IMR-90 (cell line): Measurements from ENCODE around the gene MDM1. TPM values are rescaled to one million over a fixed set of nuclear protein-coding genes. Genes with fewer than 3 reads are reported as not detected.
A peak's percentile ranks its signal among the peaks of the same experiment; 100 is the strongest.

ENCODE experiments used
- ATAC-seq: fragments of 200-7000 bp; cut with Tn5 transposase; 2 replicates; pipeline ENCODE4 v1.9.1; 2020; ENCODE audit warnings: low read depth, mild to moderate bottlenecking, moderate library complexity
- BruUV-seq: library from RNA; stranded (reverse); fragments of 400-500 nt; replicated peaks from 2 replicates; lab custom pipeline; 2021; lab: Mats Ljungman, UMichigan
- CTCF ChIA-PET: fragments of 300-600 bp; formaldehyde crosslinking; extraction: SDS; loops from one replicate; lab custom pipeline; 2021; ENCODE audit warnings: antibody characterized with exemption; lab: Yijun Ruan, JAX
- POLR2A ChIA-PET: fragments of 300-600 bp; sonication (Branson Sonifier 250); formaldehyde crosslinking; loops from one replicate; lab custom pipeline; 2022; ENCODE audit warnings: antibody characterized with exemption; ENCODE audit not compliant: unreplicated experiment; lab: Charles Lee
- DNase-seq: peaks from one replicate; pipeline ENCODE4 v3.0.0; 2013
- H2AFZ ChIP-seq: replicated peaks from 2 replicates; pipeline ENCODE3; 2013; ENCODE audit warnings: low read length, mild to moderate bottlenecking; ENCODE audit not compliant: poor library complexity
- H2AK5ac ChIP-seq: 2 replicates; pipeline ENCODE4 v1.6.1; 2013; ENCODE audit warnings: low read depth, low read length, inconsistent platforms
- H2AK9ac ChIP-seq: replicated peaks from 2 replicates; pipeline ENCODE3; 2013; ENCODE audit warnings: mild to moderate bottlenecking, low read depth, low read length, moderate library complexity; ENCODE audit not compliant: poor library complexity
- H2BK120ac ChIP-seq: 2 replicates; pipeline ENCODE4 v1.6.1; 2013; ENCODE audit warnings: low read depth, low read length, inconsistent platforms
- H2BK15ac ChIP-seq: 3 replicates; pipeline ENCODE4 v1.6.1; 2013; ENCODE audit warnings: low read depth, low read length, inconsistent platforms
- H2BK20ac ChIP-seq: 2 replicates; pipeline ENCODE4 v1.6.1; 2013; ENCODE audit warnings: low read depth, mild to moderate bottlenecking, inconsistent platforms, low read length, moderate library complexity
- H2BK5ac ChIP-seq: 2 replicates; pipeline ENCODE4 v1.6.1; 2013; ENCODE audit warnings: mild to moderate bottlenecking, low read depth, low read length, inconsistent platforms; ENCODE audit not compliant: poor library complexity, severe bottlenecking
- H3K14ac ChIP-seq: replicated peaks from 2 replicates; pipeline ENCODE4 v1.6.1; 2013; ENCODE audit warnings: low read depth, low read length, inconsistent platforms
- H3K18ac ChIP-seq: 2 replicates; pipeline ENCODE4 v1.6.1; 2013; ENCODE audit warnings: low read depth, low read length, control low read depth
- H3K23ac ChIP-seq: 2 replicates; pipeline ENCODE4 v1.6.1; 2013; ENCODE audit warnings: low read depth, low read length, inconsistent platforms
- H3K27ac ChIP-seq: 2 replicates; pipeline ENCODE4 v1.5.1; 2013; ENCODE audit warnings: mild to moderate bottlenecking, control low read depth, low read length; ENCODE audit not compliant: insufficient read depth
- H3K27me3 ChIP-seq: 2 replicates; pipeline ENCODE4 v1.6.1; 2013; ENCODE audit warnings: low read length; ENCODE audit not compliant: control insufficient read depth, insufficient read depth
- H3K36me3 ChIP-seq: 2 replicates; pipeline ENCODE4 v1.6.1; 2013; ENCODE audit warnings: low read length, mixed read lengths; ENCODE audit not compliant: control insufficient read depth, insufficient read depth
- H3K4ac ChIP-seq: 2 replicates; pipeline ENCODE4 v1.6.1; 2013; ENCODE audit warnings: low read depth, low read length, inconsistent platforms
- H3K4me1 ChIP-seq: 2 replicates; pipeline ENCODE4 v1.6.1; 2013; ENCODE audit warnings: low read length, mixed read lengths; ENCODE audit not compliant: control insufficient read depth, insufficient read depth
- H3K4me2 ChIP-seq: 2 replicates; pipeline ENCODE4 v1.6.1; 2013; ENCODE audit warnings: low read depth, mild to moderate bottlenecking, control low read depth, low read length, moderate library complexity
- H3K4me3 ChIP-seq: 2 replicates; pipeline ENCODE4 v1.5.1; 2013; ENCODE audit warnings: low read depth, mild to moderate bottlenecking, control low read depth, low read length, moderate library complexity; ENCODE audit not compliant: insufficient read depth
- H3K56ac ChIP-seq: 2 replicates; pipeline ENCODE4 v1.6.1; 2013; ENCODE audit warnings: low read length, inconsistent platforms; ENCODE audit not compliant: insufficient read depth; ENCODE audit errors: extremely low read depth
- H3K79me1 ChIP-seq, 2 experiments: 2 replicates each; pipeline ENCODE4 v1.6.1; 2013; ENCODE audit warnings: low read length in 2 of 2, inconsistent platforms in 1 of 2, low read depth in 1 of 2
- H3K9ac ChIP-seq: 2 replicates; pipeline ENCODE4 v1.6.1; 2013; ENCODE audit warnings: low read depth, low read length, control low read depth
- H3K9me1 ChIP-seq: 2 replicates; pipeline ENCODE4 v1.6.1; 2013; ENCODE audit warnings: low read length, inconsistent platforms; ENCODE audit not compliant: insufficient read depth
- H3K9me3 ChIP-seq: 2 replicates; pipeline ENCODE4 v1.6.1; 2013; ENCODE audit warnings: low read length; ENCODE audit not compliant: control insufficient read depth, insufficient read depth
- H4K20me1 ChIP-seq: 2 replicates; pipeline ENCODE4 v1.6.1; 2013; ENCODE audit warnings: low read length, inconsistent platforms; ENCODE audit not compliant: insufficient read depth
- H4K5ac ChIP-seq: 2 replicates; pipeline ENCODE4 v1.6.1; 2013; ENCODE audit warnings: mild to moderate bottlenecking, low read depth, low read length, control low read depth
- H4K8ac ChIP-seq, 2 experiments: 2 replicates each; pipeline ENCODE4 v1.6.1; 2013; ENCODE audit warnings: low read depth in 2 of 2, low read length in 2 of 2, control low read depth in 1 of 2, inconsistent platforms in 1 of 2
- H4K91ac ChIP-seq: 2 replicates; pipeline ENCODE4 v1.6.1; 2013; ENCODE audit warnings: low read depth, low read length, inconsistent platforms; ENCODE audit not compliant: insufficient read depth
- BHLHE40 ChIP-seq: fragments of 150-350 bp; IDR thresholded peaks from 2 replicates; pipeline ENCODE4 v1.6.1; 2016; ENCODE audit warnings: mild to moderate bottlenecking, low read depth, low read length
- CEBPB ChIP-seq: IDR thresholded peaks from 2 replicates; pipeline ENCODE4 v1.6.1; 2012; ENCODE audit warnings: low read depth, low read length, improper control_type of control experiment
- CHD1 ChIP-seq: IDR thresholded peaks from 2 replicates; pipeline ENCODE4 v1.6.1; 2012; ENCODE audit warnings: low read depth, low read length, improper control_type of control experiment
- CTCF ChIP-seq: conservative IDR thresholded peaks from 2 replicates; pipeline ENCODE4 v1.5.1; 2012; ENCODE audit warnings: mild to moderate bottlenecking, low read depth, low read length, improper control_type of control experiment
- ELK1 ChIP-seq: fragments of 150-350 bp; IDR thresholded peaks from 2 replicates; pipeline ENCODE4 v1.6.1; 2016; ENCODE audit warnings: low read depth, mild to moderate bottlenecking, low read length, moderate library complexity, borderline replicate concordance
- FOS ChIP-seq: fragments of 150-350 bp; IDR thresholded peaks from 2 replicates; pipeline ENCODE4 v1.6.1; 2016; ENCODE audit warnings: low read depth, low read length
- MAFK ChIP-seq: IDR thresholded peaks from 2 replicates; pipeline ENCODE4 v1.6.1; 2012; ENCODE audit warnings: low read depth, low read length, improper control_type of control experiment
- MAZ ChIP-seq: IDR thresholded peaks from 2 replicates; pipeline ENCODE4 v1.6.1; 2012; ENCODE audit warnings: low read depth, mild to moderate bottlenecking, low read length, improper control_type of control experiment, moderate library complexity, borderline replicate concordance
- MXI1 ChIP-seq: IDR thresholded peaks from 2 replicates; pipeline ENCODE4 v1.6.1; 2012; ENCODE audit warnings: low read depth, mild to moderate bottlenecking, low read length, moderate library complexity, borderline replicate concordance
- NFE2L2 ChIP-seq: fragments of 150-350 bp; IDR thresholded peaks from 2 replicates; pipeline ENCODE4 v1.6.1; 2016; ENCODE audit warnings: low read depth, mild to moderate bottlenecking, low read length
- POLR2A ChIP-seq: IDR thresholded peaks from 2 replicates; pipeline ENCODE4 v1.6.1; 2012; ENCODE audit warnings: mild to moderate bottlenecking, low read depth, low read length
- RCOR1 ChIP-seq: IDR thresholded peaks from 2 replicates; pipeline ENCODE4 v1.6.1; 2012; ENCODE audit warnings: mild to moderate bottlenecking, low read length, improper control_type of control experiment; ENCODE audit not compliant: insufficient replicate concordance
- RFX5 ChIP-seq: IDR thresholded peaks from 2 replicates; pipeline ENCODE4 v1.8.0; 2012; ENCODE audit warnings: low read depth, mild to moderate bottlenecking, low read length, moderate library complexity
- SMC3 ChIP-seq: fragments of 150-350 bp; IDR thresholded peaks from 2 replicates; pipeline ENCODE4 v1.6.1; 2016; ENCODE audit warnings: low read depth, mild to moderate bottlenecking, antibody characterized with exemption, low read length, moderate library complexity
- USF2 ChIP-seq: fragments of 150-350 bp; IDR thresholded peaks from 2 replicates; pipeline ENCODE4 v1.6.1; 2017; ENCODE audit warnings: mild to moderate bottlenecking, antibody characterized with exemption, low read length, low read depth
- WGBS, 2 experiments: methylation state at CpG; one replicate each; pipeline versions ENCODE4 v1.1.5 to v1.1.7; 2013; ENCODE audit warnings: missing lambda C conversion rate in 2 of 2; ENCODE audit not compliant: insufficient read length in 1 of 2; ENCODE audit errors: extremely low coverage in 2 of 2; 5-methylcytosine and 5-hydroxymethylcytosine counted together
- dilution Hi-C: fragments of 300-500 bp; cut with HindIII; formaldehyde crosslinking; loops from one replicate; pipeline ENCODE4 v1.14.3; 2018; ENCODE audit warnings: low sequenced_read_pairs; ENCODE audit not compliant: unreplicated experiment
- in situ Hi-C: fragments of 300-500 bp; cut with MboI; formaldehyde crosslinking; loops from 3 replicates; pipeline ENCODE4 v1.14.3; 2019; ENCODE audit warnings: low sequenced_read_pairs, inconsistent platforms, mixed read lengths
- intact Hi-C: fragments of 100-400 bp; cut with micrococcal nuclease; formaldehyde crosslinking; loops from 2 replicates; pipeline ENCODE4 v1.10.0; 2022
- polyA plus RNA-seq, 3 experiments: library from polyadenylated mRNA; depleted of rRNA; stranded (reverse); fragments of >200 nt; gene quantifications; 2 replicates each; pipeline ENCODE4 v1.2.3, GENCODE V29; 2012; ENCODE audit warnings: low replicate concordance in 1 of 3
- total RNA-seq: library from RNA; depleted of rRNA; stranded (reverse); fragments of >200 nt; gene quantifications from 2 replicates; pipeline ENCODE4 v1.2.3, GENCODE V29; 2012

The MDM1 gene
- total and polyA plus RNA-seq, 2 of the 4 experiments (the other 2 are of a cell fraction), result 5.6 to 5.7 TPM

- Histone ChIP-seq H3K9me1 (no peaks in the 10 kb centered on the region), H2BK15ac (no peak overlapping the region), H3K56ac (no peak overlapping the region), H2BK120ac (no peak overlapping the region), H3K27me3 (no peaks in the 10 kb centered on the region), H3K23ac (no peak overlapping the region), H4K8ac (no peak overlapping the region), H3K14ac (no peak overlapping the region), H4K91ac (no peak overlapping the region), H3K4me1 (no peaks in the 10 kb centered on the region), H2BK20ac (no peak overlapping the region), H3K4me2 (no peak overlapping the region), H2AK9ac (no peak overlapping the region), H2BK5ac (no peak overlapping the region), H4K20me1 (no peaks in the 10 kb centered on the region), H2AK5ac (no peak overlapping the region), H3K9me3 (no peaks in the 10 kb centered on the region), H3K9ac (no peak overlapping the region), H3K79me1 (no peaks in the 10 kb centered on the region), H3K4me3 (no peak overlapping the region), H4K5ac (no peak overlapping the region), H3K27ac (no peak overlapping the region), H3K36me3 (peaks cover 5% of the 10 kb centered on the region), H3K4ac (no peak overlapping the region), H3K18ac (no peak overlapping the region), H2AFZ (no peak overlapping the region)
- intact Hi-C loops (loop anchor here (1.0 to 2.0 kb wide), 4 partner anchors 80 to 960 kb away; no protein-coding TSS in a partner anchor), in situ Hi-C loops (no loop called here), dilution Hi-C loops (loop anchor here (25.0 kb wide), 1 partner anchor 105 kb away; no protein-coding TSS in a partner anchor)
- ChIA-PET CTCF (interaction anchor here (0.6 to 3.6 kb wide), 12 partner anchors 24 to 958 kb away, joined by 3 to 25 read pairs (median 4); no protein-coding TSS in a partner anchor), POLR2A (interaction anchor here (0.7 kb wide), 1 partner anchor 262 kb away, joined by 3 read pairs; no protein-coding TSS in a partner anchor)
- BruUV-seq, result no TSS peak
- no CpG with 5 or more reads among the region's 1 CpG for WGBS, 2 experiments
- peak; percentile 68 for DNase-seq
- ATAC-seq, result 0 out of 2 replicates have a peak, but pooled peaks have one; percentile 46
- no peak for TF ChIP-seq ELK1
- no peak for TF ChIP-seq USF2
- TF ChIP-seq POLR2A, result no peak
- peak; percentile 78 for TF ChIP-seq SMC3
- TF ChIP-seq RCOR1, result no peak
- TF ChIP-seq RFX5, result no peak
- no peak for TF ChIP-seq MXI1
- TF ChIP-seq MAZ, result no peak
- no peak for TF ChIP-seq CHD1
- TF ChIP-seq CTCF, result peak; percentile 74
- TF ChIP-seq NFE2L2, result no peak
- TF ChIP-seq BHLHE40, result no peak
- TF ChIP-seq CEBPB, result no peak
- TF ChIP-seq FOS, result no peak
- TF ChIP-seq MAFK, result no peak
Measured at GRCh38 chr12:68317047-68317667, 15.0 kb downstream of the MDM1 start.
